Right atrium auricular region (tissue), 2 donors: ENCODE results near the gene ZGPAT. TPM values are rescaled to one million over a fixed set of nuclear protein-coding genes. Genes with fewer than 3 reads are reported as not detected.

Experiments
- DNase-seq: peaks from one replicate; pipeline ENCODE4 v3.0.0-alpha.2; 2019; ENCODE audit warnings: low spot score
- H3K27ac ChIP-seq, 2 donors: fragments of 200-600 bp; sonication (generic); 1 replicate in 1 of 2; 2 replicates in 1 of 2; pipeline ENCODE4 v1.5.1; 2016 to 2019
- H3K27me3 ChIP-seq, 2 donors: fragments of 200-600 bp; sonication (generic); one replicate each; pipeline versions ENCODE4 v1.5.1 to v1.6.0; 2017 to 2019
- H3K36me3 ChIP-seq: fragments of 200-600 bp; sonication (generic); one replicate; pipeline ENCODE4 v1.5.1; 2016
- H3K4me1 ChIP-seq, 2 donors: fragments of 200-600 bp; sonication (generic); one replicate each; pipeline versions ENCODE4 v1.5.1 to v1.6.0; 2017 to 2019
- H3K4me3 ChIP-seq, 2 donors: fragments of 200-600 bp; sonication (generic); 1 replicate in 1 of 2; 2 replicates in 1 of 2; pipeline ENCODE4 v1.5.1; 2017 to 2019; ENCODE audit warnings: mild to moderate bottlenecking in 1 of 2, moderate library complexity in 1 of 2
- H3K9me3 ChIP-seq, 2 donors: fragments of 200-600 bp; sonication (generic); one replicate each; pipeline ENCODE4 v1.5.1; 2019
- total RNA-seq, 2 donors: library from RNA; depleted of rRNA; stranded (reverse); fragments of >200 nt; gene quantifications; one replicate each; pipeline ENCODE4 v1.1.0, GENCODE V29; 2016
- TF ChIP-seq, protein P1 (sequence below), 2 donors: fragments of 200-600 bp; sonication (generic); IDR thresholded peaks; one replicate each; pipeline ENCODE4 v1.5.1; 2019; ENCODE audit warnings: antibody characterized with exemption in 2 of 2

ZGPAT gene
- total RNA-seq, 2 donors from 2014 or later, result 11.9 to 15.1 TPM

DNA sequence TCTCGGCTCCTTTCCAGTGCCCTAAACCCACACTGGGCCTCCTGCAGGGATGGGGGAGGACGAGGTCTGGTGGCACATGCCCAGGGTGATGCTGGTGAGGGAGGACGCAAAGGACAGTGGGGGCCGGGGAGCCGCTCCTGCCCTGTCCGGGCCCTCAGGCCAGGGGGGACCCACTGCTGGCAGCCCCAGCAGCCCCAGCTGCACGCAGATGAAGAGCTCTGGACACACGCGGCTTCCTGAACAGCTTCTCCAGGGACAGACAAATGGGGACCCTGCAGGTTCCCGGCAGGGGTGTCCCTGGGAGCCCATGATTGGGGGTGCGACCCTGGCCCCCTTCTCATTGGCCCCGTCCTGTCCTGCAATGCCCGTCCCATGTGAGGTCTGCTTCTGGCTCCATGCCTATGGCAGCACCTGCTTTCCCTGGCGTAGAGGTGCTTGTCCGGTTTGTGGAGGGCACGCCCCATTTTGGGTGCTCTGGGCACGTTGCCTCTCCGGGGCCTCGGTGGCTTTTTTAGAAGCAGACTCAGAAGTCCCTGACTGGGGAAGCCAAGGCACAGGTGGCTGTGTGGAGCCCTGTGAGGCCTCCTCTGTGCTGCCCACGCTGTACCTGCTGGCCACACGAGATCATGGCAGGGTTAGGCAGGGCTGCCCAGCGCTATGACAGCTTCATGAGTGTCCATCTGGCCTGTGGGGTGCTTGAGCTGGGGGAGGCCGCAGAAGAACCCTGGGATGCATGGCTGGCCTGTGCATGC is 26.8 kb upstream of the ZGPAT start:
- Histone ChIP-seq H3K9me3 (no peaks in the 10 kb centered on the region), H3K27me3 (no peaks in the 10 kb centered on the region), H3K36me3 (peaks cover 12% of the 10 kb centered on the region), H3K4me1 (peaks cover 0 to 30% of the 10 kb centered on the region in 2 donors), H3K4me3 (no peak overlapping the region), H3K27ac (peak overlapping the region; percentile 80 to 85)
- TF ChIP-seq, protein P1, sequence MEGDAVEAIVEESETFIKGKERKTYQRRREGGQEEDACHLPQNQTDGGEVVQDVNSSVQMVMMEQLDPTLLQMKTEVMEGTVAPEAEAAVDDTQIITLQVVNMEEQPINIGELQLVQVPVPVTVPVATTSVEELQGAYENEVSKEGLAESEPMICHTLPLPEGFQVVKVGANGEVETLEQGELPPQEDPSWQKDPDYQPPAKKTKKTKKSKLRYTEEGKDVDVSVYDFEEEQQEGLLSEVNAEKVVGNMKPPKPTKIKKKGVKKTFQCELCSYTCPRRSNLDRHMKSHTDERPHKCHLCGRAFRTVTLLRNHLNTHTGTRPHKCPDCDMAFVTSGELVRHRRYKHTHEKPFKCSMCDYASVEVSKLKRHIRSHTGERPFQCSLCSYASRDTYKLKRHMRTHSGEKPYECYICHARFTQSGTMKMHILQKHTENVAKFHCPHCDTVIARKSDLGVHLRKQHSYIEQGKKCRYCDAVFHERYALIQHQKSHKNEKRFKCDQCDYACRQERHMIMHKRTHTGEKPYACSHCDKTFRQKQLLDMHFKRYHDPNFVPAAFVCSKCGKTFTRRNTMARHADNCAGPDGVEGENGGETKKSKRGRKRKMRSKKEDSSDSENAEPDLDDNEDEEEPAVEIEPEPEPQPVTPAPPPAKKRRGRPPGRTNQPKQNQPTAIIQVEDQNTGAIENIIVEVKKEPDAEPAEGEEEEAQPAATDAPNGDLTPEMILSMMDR (IDR thresholded peaks at IDR 0.05), result no peak
- no peak for DNase-seq

DNA sequence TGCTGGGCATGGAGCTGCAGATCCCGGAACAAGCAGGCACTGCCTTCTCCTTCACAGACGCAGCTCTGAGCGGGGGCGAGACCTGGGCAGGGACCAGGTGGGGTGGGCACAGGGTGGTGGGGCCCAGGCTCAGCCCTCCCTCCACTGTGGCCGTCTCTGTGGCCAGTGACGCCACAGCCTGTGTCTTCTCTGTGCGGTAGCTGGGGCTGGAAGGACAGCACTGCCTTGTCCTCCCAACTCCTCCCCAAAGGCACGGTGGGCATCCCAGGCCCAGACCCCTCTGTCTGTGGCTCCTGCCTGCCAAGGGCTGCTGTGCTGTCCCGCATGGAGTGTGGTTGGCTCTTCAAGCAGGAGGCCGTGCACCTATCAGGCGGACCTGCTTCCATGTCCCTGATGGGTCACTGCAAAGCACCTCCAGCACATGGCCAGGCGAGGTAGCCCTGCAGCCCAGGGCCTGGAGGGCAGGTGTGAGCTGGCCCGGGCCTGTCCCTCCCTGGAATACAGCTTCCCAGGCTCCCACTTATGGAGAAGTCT is 26.2 kb upstream of the ZGPAT start:
- no peak for DNase-seq
- Histone ChIP-seq H3K9me3 (no peaks in the 10 kb centered on the region), H3K27ac (peak overlapping the region; percentile 80 to 85), H3K36me3 (peaks cover 11% of the 10 kb centered on the region), H3K4me1 (peaks cover 0 to 37% of the 10 kb centered on the region in 2 donors), H3K4me3 (no peak overlapping the region), H3K27me3 (no peaks in the 10 kb centered on the region)
- TF ChIP-seq, protein P1 (IDR thresholded peaks at IDR 0.05), result no peak

DNA sequence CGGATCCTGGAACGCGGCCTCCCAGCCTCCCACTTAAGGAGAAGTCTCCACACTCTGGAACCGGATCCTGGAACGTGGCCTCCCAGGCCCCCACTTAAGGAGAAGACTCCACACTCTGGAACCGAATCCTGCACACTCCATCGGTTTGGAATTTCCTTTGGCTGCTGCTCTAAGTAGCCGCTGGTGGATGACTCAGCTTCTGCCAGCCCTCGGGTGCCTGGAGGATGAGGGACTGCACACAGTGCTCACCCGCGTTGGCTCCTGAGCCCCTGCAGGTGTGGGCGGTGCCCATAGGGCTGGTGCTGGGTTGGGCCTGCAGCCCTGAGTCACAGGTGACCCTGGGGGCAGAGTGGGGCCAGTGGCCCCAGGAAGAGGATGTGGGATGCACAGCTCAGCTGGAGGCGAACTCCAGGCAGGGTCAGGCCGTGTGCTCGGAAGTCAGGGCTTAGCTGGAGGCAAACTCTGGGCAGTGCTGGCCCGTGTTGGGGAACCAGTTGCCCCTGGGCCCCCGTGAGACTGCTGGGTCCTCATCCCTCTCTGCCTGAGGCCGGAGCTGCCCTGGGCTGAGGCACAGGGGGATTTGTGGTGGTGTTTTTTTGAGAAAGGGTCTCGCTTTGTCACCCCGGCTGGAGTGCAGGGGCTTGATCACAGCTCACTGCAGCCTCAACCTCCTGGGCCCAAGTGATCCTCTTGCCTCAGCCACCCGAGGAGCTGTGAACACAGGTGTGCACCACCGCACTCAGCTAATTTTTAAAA is 25.3 kb upstream of the ZGPAT start:
- TF ChIP-seq, protein P1 (IDR thresholded peaks at IDR 0.05), result no peak
- Histone ChIP-seq H3K36me3 (peaks cover 11% of the 10 kb centered on the region), H3K4me1 (peaks cover 0 to 46% of the 10 kb centered on the region in 2 donors), H3K27me3 (no peaks in the 10 kb centered on the region), H3K4me3 (no peak overlapping the region), H3K9me3 (no peaks in the 10 kb centered on the region), H3K27ac (peak overlapping the region; percentile 80 to 85)
- peak; percentile 90 for DNase-seq

DNA sequence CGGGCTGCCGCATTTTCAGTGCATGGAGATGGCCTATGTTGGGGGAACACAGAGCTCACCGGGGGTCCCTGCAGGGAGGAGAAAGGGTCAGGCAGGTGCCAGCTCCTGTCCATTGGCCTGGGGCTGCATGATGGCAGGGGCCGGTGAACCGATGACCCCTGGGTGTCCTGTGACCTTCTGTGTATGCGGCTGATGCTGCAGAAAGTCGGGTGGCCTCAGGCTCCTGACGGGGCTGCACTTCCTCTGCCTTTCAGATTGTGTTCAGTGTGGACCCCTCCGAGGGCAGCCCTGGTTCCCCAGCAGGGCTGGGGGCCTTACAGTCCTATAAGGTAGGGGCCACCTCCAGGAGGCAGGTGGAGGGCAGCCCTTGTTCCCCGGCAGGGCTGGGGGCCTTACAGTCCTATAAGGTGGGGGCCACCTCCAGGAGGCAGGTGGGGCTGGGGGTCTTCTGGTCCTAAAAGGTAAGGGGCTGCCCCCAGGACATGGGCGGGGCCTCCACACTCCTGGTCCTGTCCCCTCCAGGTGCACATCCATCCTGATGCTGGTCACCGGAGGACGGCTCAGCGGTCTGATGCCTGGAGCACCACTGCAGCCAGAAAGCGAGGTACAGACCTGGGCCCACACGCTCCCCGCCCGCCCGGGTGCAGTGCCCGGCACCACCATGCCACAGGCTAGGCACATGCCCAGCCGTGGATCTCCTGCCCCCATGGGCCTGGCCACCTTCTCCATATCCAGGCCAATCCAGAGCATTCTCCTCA is 22.4 kb upstream of the ZGPAT start:
- TF ChIP-seq, protein P1 (IDR thresholded peaks at IDR 0.05), result no peak
- Histone ChIP-seq H3K27ac (peak overlapping the region; percentile 76 to 81), H3K27me3 (no peaks in the 10 kb centered on the region), H3K4me1 (peaks cover 0 to 65% of the 10 kb centered on the region in 2 donors), H3K9me3 (no peaks in the 10 kb centered on the region), H3K4me3 (no peak overlapping the region), H3K36me3 (no peaks in the 10 kb centered on the region)
- DNase-seq, result no peak

DNA sequence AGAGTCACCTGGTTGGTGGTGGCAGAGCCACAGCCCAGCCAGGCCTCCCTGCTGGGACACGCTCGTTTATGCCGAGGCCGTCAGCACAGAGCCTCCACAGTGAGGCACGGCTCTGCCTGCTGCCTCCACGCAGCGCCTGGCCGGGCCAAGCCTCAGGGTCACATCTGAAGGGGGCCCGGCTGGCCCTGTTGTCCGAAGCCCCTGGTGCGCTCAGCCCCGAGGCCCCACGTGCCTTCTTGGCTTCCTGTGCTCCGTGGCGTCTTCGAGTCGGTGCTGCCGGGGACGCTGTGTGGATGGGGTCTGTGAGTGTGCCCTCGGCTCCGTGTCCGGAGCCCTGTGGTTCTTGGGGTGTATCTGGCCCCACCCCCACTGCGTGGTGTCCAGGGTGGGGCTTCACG is 21.7 kb upstream of the ZGPAT start:
- H3K4me3 ChIP-seq, result peak overlapping the region in 1 of 2 donors; percentile 18
- H3K4me1 ChIP-seq, result peaks cover 0 to 65% of the 10 kb centered on the region in 2 donors
- no peaks in the 10 kb centered on the region for H3K36me3 ChIP-seq
- H3K9me3 ChIP-seq, result no peaks in the 10 kb centered on the region
- no peaks in the 10 kb centered on the region for H3K27me3 ChIP-seq
- TF ChIP-seq, protein P1 (IDR thresholded peaks at IDR 0.05), result no peak
- peak overlapping the region; percentile 76 to 81 for H3K27ac ChIP-seq
- DNase-seq, result no peak
